Sigmoid colon (tissue), 7 donors: Measurements from ENCODE around the gene ITGA5. TPM values are rescaled to one million over a fixed set of nuclear protein-coding genes. Genes with fewer than 3 reads are reported as not detected.

Source experiments
- DNase-seq: peaks from one replicate; pipeline ENCODE4 v3.0.0-alpha.2; 2019
- H3K27ac ChIP-seq, 4 donors: fragments of 200-600 bp; sonication (generic); one replicate each; pipeline ENCODE4 v1.5.1; 2016 to 2019; ENCODE audit warnings: mild to moderate bottlenecking in 1 of 4
- H3K27me3 ChIP-seq, 3 donors: fragments of 200-600 bp; sonication (generic); one replicate each; pipeline ENCODE4 v1.5.1; 2019; ENCODE audit warnings: mild to moderate bottlenecking in 1 of 3
- H3K36me3 ChIP-seq, 4 donors: fragments of 200-600 bp; sonication (generic); one replicate each; pipeline ENCODE4 v1.5.1; 2016 to 2019
- H3K4me1 ChIP-seq, 4 donors: fragments of 200-600 bp; sonication (generic); one replicate each; pipeline ENCODE4 v1.5.1; 2017 to 2019
- H3K4me3 ChIP-seq, 4 donors: fragments of 200-600 bp; sonication (generic); one replicate each; pipeline ENCODE4 v1.5.1; 2017 to 2019; ENCODE audit warnings: mild to moderate bottlenecking in 2 of 4, moderate library complexity in 1 of 4
- H3K9me3 ChIP-seq, 4 donors: fragments of 200-600 bp in 3 of 4; sonication (generic) in 3 of 4; one replicate each; pipeline versions ENCODE4 v1.5.1 to v1.6.1; 2013 to 2019
- CTCF ChIP-seq, 4 experiments: fragments of 450-650 bp in 3 of 4; fragments of 200-600 bp in 1 of 4; IDR thresholded peaks; one replicate each; pipeline ENCODE4 v1.5.1; 2016 to 2019; ENCODE audit warnings: antibody characterized with exemption in 4 of 4, mild to moderate bottlenecking in 3 of 4, moderate library complexity in 2 of 4
- EP300 ChIP-seq, 4 donors: sonication (generic); formaldehyde crosslinking; IDR thresholded peaks; one replicate each; pipeline ENCODE4 v1.6.1; 2017; ENCODE audit warnings: antibody characterized with exemption in 4 of 4
- POLR2A ChIP-seq, 2 donors: fragments of 450-650 bp; IDR thresholded peaks; one replicate each; pipeline ENCODE4 v1.6.1; 2016; ENCODE audit warnings: antibody characterized with exemption in 2 of 2, mild to moderate bottlenecking in 2 of 2, moderate library complexity in 2 of 2
- POLR2AphosphoS5 ChIP-seq, 4 donors: sonication (generic); formaldehyde crosslinking; IDR thresholded peaks; one replicate each; pipeline ENCODE4 v1.6.1; 2017; ENCODE audit warnings: antibody characterized with exemption in 4 of 4
- WGBS, 2 donors: extraction: QIAGEN DNeasy Blood & Tissue Kit; methylation state at CpG; one replicate each; pipeline ENCODE4 v1.1.7; 2013; 5-methylcytosine and 5-hydroxymethylcytosine counted together
- intact Hi-C: fragments of 100-400 bp; cut with DNase I; formaldehyde crosslinking; loops from one replicate; pipeline ENCODE4 v1.15.1; 2023
- polyA plus RNA-seq, 3 donors: library from polyadenylated mRNA; stranded (reverse); fragments of 200-250 nt; gene quantifications; one replicate each; pipeline ENCODE4 v1.2.3, GENCODE V29; 2013
- total RNA-seq, 4 donors: library from RNA; depleted of rRNA; stranded (reverse); fragments of >200 nt; gene quantifications; one replicate each; pipeline ENCODE4 v1.1.0, GENCODE V29; 2016
- donor health status: healthy with polysubstance abuse.
- donor health status: Bipolar disorder and iron deficiency.
- donor health status: healthy.

ITGA5 gene
- total and polyA plus RNA-seq, 7 donors: 7.4 to 765 (median 200) TPM

- TF ChIP-seq EP300 (IDR thresholded peaks at IDR 0.05) (no peak), POLR2AphosphoS5 (IDR thresholded peaks at IDR 0.05) (no peak), CTCF (IDR thresholded peaks at IDR 0.05) (no peak), POLR2A (IDR thresholded peaks at IDR 0.05) (no peak)
- 64 to 82% methylated on average over 9 of the region's 9 CpGs for WGBS, 2 donors
- DNase-seq: no peak
- intact Hi-C loops: no loop called here
- no peaks in the 10 kb centered on the region for H3K36me3 ChIP-seq
- H3K4me3 ChIP-seq: no peak overlapping the region
- no peaks in the 10 kb centered on the region for H3K9me3 ChIP-seq
- H3K27ac ChIP-seq: no peak overlapping the region
- H3K4me1 ChIP-seq: peaks cover 0 to 49% (median 36%) of the 10 kb centered on the region in 4 donors
- H3K27me3 ChIP-seq: no peaks in the 10 kb centered on the region
Observed at GRCh38 chr12:54460317-54460923, 41.4 kb upstream of the ITGA5 start.

GRCh38 chr12:54459355-54459754 lies 40.3 kb upstream of the ITGA5 start:
- Histone ChIP-seq H3K27ac (peak overlapping the region in 1 of 4 donors; percentile 18), H3K27me3 (no peaks in the 10 kb centered on the region), H3K4me3 (no peak overlapping the region), H3K36me3 (no peaks in the 10 kb centered on the region), H3K4me1 (peaks cover 0 to 58% (median 39%) of the 10 kb centered on the region in 4 donors), H3K9me3 (no peaks in the 10 kb centered on the region)
- 43 to 59% methylated on average over 2 of the region's 3 CpGs for WGBS, 2 donors
- no peak for DNase-seq
- intact Hi-C loops: no loop called here
- TF ChIP-seq POLR2AphosphoS5 (IDR thresholded peaks at IDR 0.05) (no peak), POLR2A (IDR thresholded peaks at IDR 0.05) (no peak), CTCF (IDR thresholded peaks at IDR 0.05) (no peak), EP300 (IDR thresholded peaks at IDR 0.05) (no peak)

GRCh38 chr12:54455760-54456469 lies 36.8 kb upstream of the ITGA5 start:
- TF ChIP-seq EP300 (IDR thresholded peaks at IDR 0.05) (no peak), POLR2AphosphoS5 (IDR thresholded peaks at IDR 0.05) (no peak), CTCF (IDR thresholded peaks at IDR 0.05) (no peak), POLR2A (IDR thresholded peaks at IDR 0.05) (no peak)
- H3K27me3 ChIP-seq: no peaks in the 10 kb centered on the region
- H3K4me1 ChIP-seq: peaks cover 0 to 54% (median 34%) of the 10 kb centered on the region in 4 donors
- H3K27ac ChIP-seq: peak overlapping the region in 1 of 4 donors; percentile 9
- H3K36me3 ChIP-seq: no peaks in the 10 kb centered on the region
- intact Hi-C loops: no loop called here
- H3K4me3 ChIP-seq: no peak overlapping the region
- H3K9me3 ChIP-seq: no peaks in the 10 kb centered on the region
- no peak for DNase-seq

- intact Hi-C loops: no loop called here
- TF ChIP-seq EP300 (IDR thresholded peaks at IDR 0.05) (no peak), POLR2AphosphoS5 (IDR thresholded peaks at IDR 0.05) (no peak), CTCF (IDR thresholded peaks at IDR 0.05) (no peak)
- H3K27me3 ChIP-seq: no peaks in the 10 kb centered on the region
- peak overlapping the region in 1 of 4 donors; percentile 19 for H3K27ac ChIP-seq
- H3K36me3 ChIP-seq: no peaks in the 10 kb centered on the region
- peaks cover 0 to 57% (median 21%) of the 10 kb centered on the region in 4 donors for H3K4me1 ChIP-seq
- no peak overlapping the region for H3K4me3 ChIP-seq
- H3K9me3 ChIP-seq: no peaks in the 10 kb centered on the region
- DNase-seq: no peak
Observed at GRCh38 chr12:54452628-54453027, 33.6 kb upstream of the ITGA5 start.
